GM18951 (cell line): ENCODE measurements around the gene TMEM204.

Source experiments
- POLR2A ChIP-seq: IDR thresholded peaks from 4 replicates; pipeline ENCODE4 v1.6.1; 2011; ENCODE audit warnings: mild to moderate bottlenecking; ENCODE audit not compliant: insufficient read length, insufficient read depth; ENCODE audit errors: extremely low read depth
- in situ Hi-C: fragments of 300-500 bp; cut with MboI; formaldehyde crosslinking; loops from one replicate; pipeline ENCODE4 v1.12.0; 2022; ENCODE audit warnings: low sequenced_read_pairs, mixed read lengths, inconsistent platforms; ENCODE audit not compliant: unreplicated experiment

Gene TMEM204

GRCh38 chr16:1533443-1533951, at the start of gene TMEM204:
Gene TMEM204, plus strand, starts transcription at chr16:1533666. Its CDS starts 610 bp downstream, at chr16:1534276.
- TF ChIP-seq POLR2A, result no peak
- in situ Hi-C loops, result no loop called here

GRCh38 chr16:1485847-1486496, 47.5 kb upstream of the TMEM204 start:
- in situ Hi-C loops, result no loop called here
- TF ChIP-seq POLR2A, result no peak

- in situ Hi-C loops, result no loop called here
- TF ChIP-seq POLR2A, result no peak
Observed at GRCh38 chr16:1486551-1487390, 46.7 kb upstream of the TMEM204 start.

- no peak for TF ChIP-seq POLR2A
- in situ Hi-C loops, result no loop called here
Observed at GRCh38 chr16:1487395-1488053, 45.9 kb upstream of the TMEM204 start.

GRCh38 chr16:1488054-1488601, 45.3 kb upstream of the TMEM204 start:
- in situ Hi-C loops, result no loop called here
- no peak for TF ChIP-seq POLR2A

GRCh38 chr16:1488619-1489018, 44.8 kb upstream of the TMEM204 start, which contains the start of gene PTX4:
Gene PTX4, minus strand, starts transcription at chr16:1488944. Its CDS starts 35 bp downstream, at chr16:1488909.
- no peak for TF ChIP-seq POLR2A
- in situ Hi-C loops, result no loop called here

GRCh38 chr16:1489077-1489476, 44.4 kb upstream of the TMEM204 start:
- in situ Hi-C loops, result no loop called here
- no peak for TF ChIP-seq POLR2A

- in situ Hi-C loops, result no loop called here
- no peak for TF ChIP-seq POLR2A
Observed at GRCh38 chr16:1491327-1491726, 42.1 kb upstream of the TMEM204 start.

GRCh38 chr16:1492082-1492922, 41.2 kb upstream of the TMEM204 start:
- in situ Hi-C loops, result no loop called here
- no peak for TF ChIP-seq POLR2A

- TF ChIP-seq POLR2A, result peak; percentile 72
- in situ Hi-C loops, result no loop called here
Observed at GRCh38 chr16:1492923-1493745, 40.3 kb upstream of the TMEM204 start, which contains the start of gene TELO2. Gene TELO2, plus strand, starts transcription at chr16:1493360. Its CDS starts 922 bp downstream, at chr16:1494282.

- in situ Hi-C loops, result no loop called here
Observed at GRCh38 chr16:1493746-1494094, 39.7 kb upstream of the TMEM204 start.

More at GRCh38 chr16:1493746-1494094, 39.7 kb upstream of the TMEM204 start:
- TF ChIP-seq POLR2A, result no peak
